ENCODE measurements around the gene ABCC8. TPM values are rescaled to one million over a fixed set of nuclear protein-coding genes. Genes with fewer than 3 reads are reported as not detected.

The ABCC8 gene
- total and polyA plus RNA-seq, 2 experiments from 2014 or later = not detected

- H3K79me2 ChIP-seq (ENCODE audit: insufficient read depth) = no peaks in the 10 kb centered on the region
- in situ Hi-C loops (cut with MboI) = no loop called here
- H3K36me3 ChIP-seq (ENCODE audit: low read depth) = no peaks in the 10 kb centered on the region
- no peaks in the 10 kb centered on the region for H3K4me1 ChIP-seq (ENCODE audit: insufficient read depth)
- H3K27me3 ChIP-seq (replicated peaks; ENCODE audit: insufficient read depth) = peaks cover 41% of the 10 kb centered on the region
- H4K20me1 ChIP-seq (ENCODE audit: insufficient read depth) = no peaks in the 10 kb centered on the region
- H3K9me2 ChIP-seq (ENCODE audit: insufficient read depth) = no peaks in the 10 kb centered on the region
- no peak overlapping the region for H3K9ac ChIP-seq
- H2AFZ ChIP-seq = no peak overlapping the region
- WGBS, 2 experiments (ENCODE audit: low coverage in 1 of 2, low lambda C conversion rate in 2 of 2, missing lambda C conversion rate in 2 of 2) = 17 to 20% methylated on average over 3 of the region's 3 CpGs
- TF ChIP-seq EZH2 (IDR thresholded peaks at IDR 0.05; ENCODE audit: insufficient read depth, poor library complexity, severe bottlenecking) (no peak), EZH2phosphoT487 (IDR thresholded peaks at IDR 0.05; ENCODE audit: insufficient read depth, low read depth) (no peak)
- H3K4me3 ChIP-seq = no peak overlapping the region
- H3K27ac ChIP-seq = no peak overlapping the region
- H3K9me3 ChIP-seq (ENCODE audit: low read depth) = no peaks in the 10 kb centered on the region
- H3K4me2 ChIP-seq (ENCODE audit: unreplicated experiment) = no peak overlapping the region
- DNase-seq = no peak
- no peaks in the 10 kb centered on the region for H3F3A ChIP-seq (ENCODE audit: insufficient read depth)
These were observed 4.2 kb downstream of the ABCC8 start for GRCh38 chr11:17472467-17472866.

GRCh38 chr11:17471501-17471900 lies 5.1 kb downstream of the ABCC8 start:
- Histone ChIP-seq H3K4me3 (no peak overlapping the region), H3K27ac (no peak overlapping the region), H2AFZ (no peak overlapping the region), H3K9me2 (ENCODE audit: insufficient read depth) (no peaks in the 10 kb centered on the region), H3K9ac (no peak overlapping the region), H3K9me3 (ENCODE audit: low read depth) (no peaks in the 10 kb centered on the region), H4K20me1 (ENCODE audit: insufficient read depth) (no peaks in the 10 kb centered on the region), H3K36me3 (ENCODE audit: low read depth) (no peaks in the 10 kb centered on the region), H3F3A (ENCODE audit: insufficient read depth) (no peaks in the 10 kb centered on the region), H3K27me3 (replicated peaks; ENCODE audit: insufficient read depth) (peaks cover 37% of the 10 kb centered on the region), H3K4me2 (ENCODE audit: unreplicated experiment) (no peak overlapping the region), H3K79me2 (ENCODE audit: insufficient read depth) (no peaks in the 10 kb centered on the region), H3K4me1 (ENCODE audit: insufficient read depth) (no peaks in the 10 kb centered on the region)
- WGBS, 2 experiments (ENCODE audit: low coverage in 1 of 2, low lambda C conversion rate in 2 of 2, missing lambda C conversion rate in 2 of 2) = 29 to 56% methylated on average over 3 of the region's 3 CpGs
- TF ChIP-seq EZH2phosphoT487 (IDR thresholded peaks at IDR 0.05; ENCODE audit: insufficient read depth, low read depth) = no peak
- TF ChIP-seq EZH2 (IDR thresholded peaks at IDR 0.05; ENCODE audit: insufficient read depth, poor library complexity, severe bottlenecking) = no peak
- no peak for DNase-seq
- in situ Hi-C loops (cut with MboI) = no loop called here

GRCh38 chr11:17469998-17470397 lies 6.6 kb downstream of the ABCC8 start:
- H3K27me3 ChIP-seq (replicated peaks; ENCODE audit: insufficient read depth) = peaks cover 27% of the 10 kb centered on the region
- no peaks in the 10 kb centered on the region for H4K20me1 ChIP-seq (ENCODE audit: insufficient read depth)
- no peak overlapping the region for H3K4me2 ChIP-seq (ENCODE audit: unreplicated experiment)
- in situ Hi-C loops (cut with MboI) = no loop called here
- DNase-seq = no peak
- no peak overlapping the region for H3K9ac ChIP-seq
- no peaks in the 10 kb centered on the region for H3K36me3 ChIP-seq (ENCODE audit: low read depth)
- H3F3A ChIP-seq (ENCODE audit: insufficient read depth) = no peaks in the 10 kb centered on the region
- no peak overlapping the region for H3K4me3 ChIP-seq
- TF ChIP-seq EZH2 (IDR thresholded peaks at IDR 0.05; ENCODE audit: insufficient read depth, poor library complexity, severe bottlenecking) (no peak), EZH2phosphoT487 (IDR thresholded peaks at IDR 0.05; ENCODE audit: insufficient read depth, low read depth) (no peak)
- no peaks in the 10 kb centered on the region for H3K9me3 ChIP-seq (ENCODE audit: low read depth)
- H3K9me2 ChIP-seq (ENCODE audit: insufficient read depth) = no peaks in the 10 kb centered on the region
- H3K79me2 ChIP-seq (ENCODE audit: insufficient read depth) = no peaks in the 10 kb centered on the region
- 60 to 74% methylated on average over 6 of the region's 6 CpGs for WGBS, 2 experiments (ENCODE audit: low coverage in 1 of 2, low lambda C conversion rate in 2 of 2, missing lambda C conversion rate in 2 of 2)
- no peaks in the 10 kb centered on the region for H3K4me1 ChIP-seq (ENCODE audit: insufficient read depth)
- H3K27ac ChIP-seq = no peak overlapping the region
- H2AFZ ChIP-seq = no peak overlapping the region

GRCh38 chr11:17468122-17468521 lies 8.5 kb downstream of the ABCC8 start:
- no peak overlapping the region for H2AFZ ChIP-seq
- WGBS, 2 experiments (ENCODE audit: low coverage in 1 of 2, low lambda C conversion rate in 2 of 2, missing lambda C conversion rate in 2 of 2) = 63 to 67% methylated on average over 4 of the region's 4 CpGs
- H3K9me3 ChIP-seq (ENCODE audit: low read depth) = no peaks in the 10 kb centered on the region
- no peak overlapping the region for H3K4me2 ChIP-seq (ENCODE audit: unreplicated experiment)
- H3K36me3 ChIP-seq (ENCODE audit: low read depth) = no peaks in the 10 kb centered on the region
- no peaks in the 10 kb centered on the region for H3K79me2 ChIP-seq (ENCODE audit: insufficient read depth)
- H3F3A ChIP-seq (ENCODE audit: insufficient read depth) = no peaks in the 10 kb centered on the region
- DNase-seq = no peak
- no peak overlapping the region for H3K4me3 ChIP-seq
- H3K27ac ChIP-seq = no peak overlapping the region
- no peaks in the 10 kb centered on the region for H4K20me1 ChIP-seq (ENCODE audit: insufficient read depth)
- no peaks in the 10 kb centered on the region for H3K4me1 ChIP-seq (ENCODE audit: insufficient read depth)
- TF ChIP-seq EZH2 (IDR thresholded peaks at IDR 0.05; ENCODE audit: insufficient read depth, poor library complexity, severe bottlenecking) = no peak
- TF ChIP-seq EZH2phosphoT487 (IDR thresholded peaks at IDR 0.05; ENCODE audit: insufficient read depth, low read depth) = no peak
- H3K27me3 ChIP-seq (replicated peaks; ENCODE audit: insufficient read depth) = peaks cover 8% of the 10 kb centered on the region
- in situ Hi-C loops (cut with MboI) = no loop called here
- no peak overlapping the region for H3K9ac ChIP-seq
- H3K9me2 ChIP-seq (ENCODE audit: insufficient read depth) = no peaks in the 10 kb centered on the region

Measured in GM23248 (cell line).